GM23338 (cell line): Measurements from ENCODE around the gene CPD. TPM values are rescaled to one million over a fixed set of nuclear protein-coding genes. Genes with fewer than 3 reads are reported as not detected.

Experiments used
- ATAC-seq: fragments of 200-7000 bp; cut with Tn5 transposase; 3 replicates; pipeline ENCODE4 v1.9.1; 2020
- DNase-seq: peaks from one replicate; pipeline ENCODE4 v3.0.0-alpha.2; 2015; ENCODE audit warnings: low spot score
- H2AFZ ChIP-seq: fragments of 200-600 bp; sonication (generic); 2 replicates; pipeline ENCODE4 v1.8.0; 2016; ENCODE audit warnings: antibody characterized with exemption, mild to moderate bottlenecking, moderate library complexity
- H3F3A ChIP-seq: fragments of 200-600 bp; sonication (generic); replicated peaks from 2 replicates; pipeline ENCODE4 v1.8.0; 2017; ENCODE audit warnings: antibody characterized with exemption, mixed run types, low read depth
- H3K27ac ChIP-seq: fragments of 200-600 bp; sonication (generic); 2 replicates; pipeline ENCODE4 v1.6.1; 2016; ENCODE audit warnings: low read depth
- H3K27me3 ChIP-seq: fragments of 200-600 bp; sonication (generic); 2 replicates; pipeline ENCODE4 v1.8.0; 2016; ENCODE audit warnings: mild to moderate bottlenecking, mixed run types, moderate library complexity; ENCODE audit not compliant: insufficient read depth
- H3K36me3 ChIP-seq: fragments of 200-600 bp; sonication (generic); 2 replicates; pipeline ENCODE4 v1.8.0; 2016; ENCODE audit warnings: mild to moderate bottlenecking; ENCODE audit not compliant: insufficient read depth
- H3K4me1 ChIP-seq: fragments of 200-600 bp; sonication (generic); 2 replicates; pipeline ENCODE4 v1.8.0; 2016; ENCODE audit warnings: mild to moderate bottlenecking, moderate library complexity; ENCODE audit not compliant: insufficient read depth
- H3K4me2 ChIP-seq: fragments of 200-600 bp; sonication (generic); 2 replicates; pipeline ENCODE4 v1.7.1; 2017; ENCODE audit warnings: mixed run types
- H3K4me3 ChIP-seq: fragments of 200-600 bp; sonication (generic); 2 replicates; pipeline ENCODE4 v1.6.1; 2016; ENCODE audit warnings: mixed run types
- H3K79me2 ChIP-seq: fragments of 200-600 bp; sonication (generic); replicated peaks from 2 replicates; pipeline ENCODE4 v1.8.0; 2017; ENCODE audit warnings: mild to moderate bottlenecking; ENCODE audit not compliant: insufficient read depth
- H3K9me2 ChIP-seq: fragments of 200-600 bp; sonication (generic); 2 replicates; pipeline ENCODE4 v1.8.0; 2017; ENCODE audit not compliant: insufficient read depth
- H4K20me1 ChIP-seq: fragments of 200-600 bp; sonication (generic); replicated peaks from 2 replicates; pipeline ENCODE4 v1.8.0; 2017; ENCODE audit warnings: mild to moderate bottlenecking; ENCODE audit not compliant: insufficient read depth
- H3K27ac Mint-ChIP-seq: 2 replicates; pipeline ENCODE4 v1.8.0; 2020; ENCODE audit warnings: inconsistent platforms, mild to moderate bottlenecking, moderate library complexity, mixed read lengths
- H3K27me3 Mint-ChIP-seq: 3 replicates; pipeline ENCODE4 v1.8.0; 2022; ENCODE audit warnings: low read depth, mild to moderate bottlenecking, moderate library complexity, mixed read lengths, inconsistent platforms; ENCODE audit not compliant: insufficient read depth, poor library complexity
- H3K36me3 Mint-ChIP-seq: 3 replicates; pipeline ENCODE4 v1.8.0; 2021; ENCODE audit warnings: low read depth, mild to moderate bottlenecking, inconsistent platforms, moderate library complexity, mixed read lengths
- H3K4me1 Mint-ChIP-seq: 3 replicates; pipeline ENCODE4 v1.8.0; 2020; ENCODE audit warnings: mild to moderate bottlenecking, inconsistent platforms, mixed read lengths
- H3K4me3 Mint-ChIP-seq: 3 replicates; pipeline ENCODE4 v1.8.0; 2021; ENCODE audit warnings: moderate library complexity, mild to moderate bottlenecking, inconsistent platforms, mixed read lengths
- H3K9me3 Mint-ChIP-seq: 3 replicates; pipeline ENCODE4 v1.8.0; 2020; ENCODE audit warnings: moderate library complexity, mild to moderate bottlenecking, inconsistent platforms, mixed read lengths
- CREB1 ChIP-seq: fragments of 250-450 bp; sonication (Bioruptor Pico); IDR thresholded peaks from 2 replicates; pipeline ENCODE4 v1.5.0; 2020; ENCODE audit warnings: low read depth, mild to moderate bottlenecking, moderate library complexity
- CTCF ChIP-seq, 2 experiments: fragments of 200-600 bp in 1 of 2; sonication (generic) in 1 of 2; conservative IDR thresholded peaks; 2 replicates each; pipeline versions ENCODE4 v1.5.1 to v1.6.1; 2016 to 2017; ENCODE audit warnings: antibody characterized with exemption in 2 of 2, low read depth in 2 of 2, mild to moderate bottlenecking in 2 of 2, moderate library complexity in 1 of 2
- ETS1 ChIP-seq: IDR thresholded peaks from 2 replicates; pipeline ENCODE4 v1.6.1; 2016; ENCODE audit warnings: antibody characterized with exemption
- EZH2 ChIP-seq: fragments of 200-600 bp; sonication (generic); IDR thresholded peaks from one replicate; pipeline ENCODE4 v1.8.0; 2017; ENCODE audit warnings: antibody characterized with exemption, mild to moderate bottlenecking, low read depth; ENCODE audit not compliant: unreplicated experiment
- EZH2phosphoT487 ChIP-seq: fragments of 200-600 bp; sonication (generic); IDR thresholded peaks from one replicate; pipeline ENCODE4 v1.8.1; 2018; ENCODE audit warnings: antibody characterized with exemption; ENCODE audit not compliant: unreplicated experiment
- JUNB ChIP-seq: IDR thresholded peaks from one replicate; pipeline ENCODE4 v1.6.1; 2016; ENCODE audit warnings: antibody characterized with exemption; ENCODE audit not compliant: unreplicated experiment
- NANOG ChIP-seq: IDR thresholded peaks from 2 replicates; pipeline ENCODE4 v1.6.1; 2016; ENCODE audit warnings: antibody characterized with exemption, borderline replicate concordance
- POLR2AphosphoS5 ChIP-seq: IDR thresholded peaks from 2 replicates; pipeline ENCODE4 v1.6.1; 2016; ENCODE audit warnings: antibody characterized with exemption, low read depth
- REST ChIP-seq: IDR thresholded peaks from one replicate; pipeline ENCODE4 v1.6.1; 2018; ENCODE audit warnings: antibody characterized with exemption; ENCODE audit not compliant: unreplicated experiment
- STAT1 ChIP-seq: IDR thresholded peaks from one replicate; pipeline ENCODE4 v1.6.1; 2016; ENCODE audit warnings: antibody characterized with exemption; ENCODE audit not compliant: unreplicated experiment
- ZNF114 ChIP-seq: fragments of 250-450 bp; sonication (Bioruptor Pico); IDR thresholded peaks from 2 replicates; pipeline ENCODE4 v1.5.0; 2020; ENCODE audit warnings: mild to moderate bottlenecking, moderate library complexity
- ZNF331 ChIP-seq: fragments of 250-450 bp; sonication (Bioruptor Pico); IDR thresholded peaks from 2 replicates; pipeline ENCODE4 v1.5.0; 2020; ENCODE audit warnings: low read depth, mild to moderate bottlenecking, moderate library complexity
- ZNF462 ChIP-seq: fragments of 250-450 bp; sonication (Bioruptor Pico); IDR thresholded peaks from 2 replicates; pipeline ENCODE4 v1.5.0; 2020; ENCODE audit warnings: mild to moderate bottlenecking, moderate library complexity
- polyA plus RNA-seq: library from polyadenylated mRNA; unstranded; fragments of >200 nt; fragmentation: Nextera tagmentation; extraction: Ambion mirVana; gene quantifications from 2 replicates; pipeline ENCODE4 v1.2.1, GENCODE V29; 2016
- total RNA-seq: library from RNA; depleted of rRNA; stranded (reverse); fragments of >200 nt; shearing (Covaris generic); gene quantifications from 2 replicates; pipeline ENCODE4 v1.2.3, GENCODE V29; 2014

CPD gene
- total and polyA plus RNA-seq, 2 experiments from 2014 or later = 6.2 to 57.8 TPM

- Mint-ChIP-seq H3K27ac (peak overlapping the region; percentile 97), H3K4me1 (peaks cover 12% of the 10 kb centered on the region; the same call in 2 of the 3 replicates), H3K9me3 (no peaks in the 10 kb centered on the region), H3K27me3 (peaks cover 4% of the 10 kb centered on the region), H3K4me3 (peak overlapping the region; percentile 96), H3K36me3 (peaks cover 12% of the 10 kb centered on the region)
- peaks cover 27% of the 10 kb centered on the region for H3K79me2 ChIP-seq
- H3K4me3 ChIP-seq = peak overlapping the region; percentile 82
- TF ChIP-seq POLR2AphosphoS5 = no peak
- TF ChIP-seq JUNB = no peak
- no peak for TF ChIP-seq ETS1
- TF ChIP-seq CREB1 (CRISPR knock-in tag) = no peak
- TF ChIP-seq NANOG = no peak
- TF ChIP-seq ZNF462 = no peak
- no peak for TF ChIP-seq REST
- TF ChIP-seq STAT1 = no peak
- no peak for TF ChIP-seq CTCF (conservative IDR thresholded peaks at IDR 0.05; ENCODE audit: low read depth in 2 of 2)
- TF ChIP-seq EZH2phosphoT487 = no peak
- no peak for TF ChIP-seq ZNF114 (CRISPR knock-in tag)
- TF ChIP-seq EZH2 = no peak
- no peak for TF ChIP-seq ZNF331
- H2AFZ ChIP-seq = peak overlapping the region; percentile 80
- peak; percentile 58 for DNase-seq
- H3K9me2 ChIP-seq = no peaks in the 10 kb centered on the region
- 0 out of 2 replicates have a peak, but pooled peaks cover 3% of the 10 kb centered on the region for H3F3A ChIP-seq
- H4K20me1 ChIP-seq = no peaks in the 10 kb centered on the region; the same call in 1 of the 2 replicates
- H3K4me1 ChIP-seq = no peaks in the 10 kb centered on the region
- H3K36me3 ChIP-seq = no peaks in the 10 kb centered on the region; the same call in 1 of the 2 replicates
- ATAC-seq = peak; percentile 72
- H3K27ac ChIP-seq = no peak overlapping the region
- peak overlapping the region; percentile 72 for H3K4me2 ChIP-seq
- no peaks in the 10 kb centered on the region for H3K27me3 ChIP-seq
Measured at GRCh38 chr17:30476726-30477082, 98.0 kb downstream of the CPD start.
